ENCODE results near the gene CFAP70.

CFAP70 gene

GRCh38 chr10:73218431-73219191, 140.1 kb downstream of the CFAP70 start:
- DNase-seq (ENCODE audit: low read depth in 2 of 2, low spot score in 1 of 2): no peak

GRCh38 chr10:73217628-73218027, 141.0 kb downstream of the CFAP70 start:
- no peak for DNase-seq (ENCODE audit: low read depth in 2 of 2, low spot score in 1 of 2)

GRCh38 chr10:73215749-73216148, 142.9 kb downstream of the CFAP70 start:
- no peak for DNase-seq (ENCODE audit: low read depth in 2 of 2, low spot score in 1 of 2)

- no peak for DNase-seq (ENCODE audit: low read depth in 2 of 2, low spot score in 1 of 2)
These were observed 147.4 kb downstream of the CFAP70 start for GRCh38 chr10:73211106-73211811.

- no peak for DNase-seq (ENCODE audit: low read depth in 2 of 2, low spot score in 1 of 2)
These were observed 148.1 kb downstream of the CFAP70 start for GRCh38 chr10:73210395-73211105.

GRCh38 chr10:73209705-73210104, 149.0 kb downstream of the CFAP70 start:
- no peak for DNase-seq (ENCODE audit: low read depth in 2 of 2, low spot score in 1 of 2)

GRCh38 chr10:73207883-73208282, 150.8 kb downstream of the CFAP70 start:
- no peak for DNase-seq (ENCODE audit: low read depth in 2 of 2, low spot score in 1 of 2)

- no peak for DNase-seq (ENCODE audit: low read depth in 2 of 2, low spot score in 1 of 2)
These were observed 152.3 kb downstream of the CFAP70 start for GRCh38 chr10:73206385-73206784.

GRCh38 chr10:73205890-73206289, 152.8 kb downstream of the CFAP70 start:
- no peak for DNase-seq (ENCODE audit: low read depth in 2 of 2, low spot score in 1 of 2)

- DNase-seq (ENCODE audit: low read depth in 2 of 2, low spot score in 1 of 2): no peak
These were observed 153.6 kb downstream of the CFAP70 start for GRCh38 chr10:73205081-73205480.

All from stimulated activated CD8-positive, alpha-beta memory T cell treated with anti-CD3 and anti-CD28 coated beads, Interleukin-4, amount 100 ng/mL, for 1 hour (primary cell).